K562 (cell line): ENCODE measurements around the gene RNF40. TPM values are rescaled to one million over a fixed set of nuclear protein-coding genes. Genes with fewer than 3 reads are reported as not detected.

Experiments
- ARHGAP35 ChIP-seq: fragments of 450-650 bp; IDR thresholded peaks from 2 replicates; pipeline ENCODE4 v1.6.1; 2018; ENCODE audit not compliant: partially characterized antibody
- ARID2 ChIP-seq: fragments of 450-650 bp; IDR thresholded peaks from 2 replicates; pipeline ENCODE4 v1.6.1; 2017; ENCODE audit warnings: antibody characterized with exemption, mild to moderate bottlenecking
- COPS2 ChIP-seq: fragments of 450-650 bp; conservative IDR thresholded peaks from 2 replicates; pipeline ENCODE4 v1.6.1; 2016; ENCODE audit warnings: mild to moderate bottlenecking, moderate library complexity
- NFRKB ChIP-seq: fragments of 450-650 bp; IDR thresholded peaks from 2 replicates; pipeline ENCODE4 v1.6.1; 2016; ENCODE audit warnings: low read depth
- NONO ChIP-seq, 2 experiments: fragments of 200-400 bp in 1 of 2; fragments of 450-650 bp in 1 of 2; formaldehyde crosslinking in 1 of 2; IDR thresholded peaks; 2 replicates each; pipeline ENCODE4 v1.6.1; 2017; ENCODE audit warnings: low read depth in 2 of 2, mild to moderate bottlenecking in 2 of 2, moderate library complexity in 2 of 2, low read length in 1 of 2
- RAD51 ChIP-seq: fragments of 450-650 bp; IDR thresholded peaks from 2 replicates; pipeline ENCODE4 v1.7.1; 2016; ENCODE audit warnings: low read depth, mild to moderate bottlenecking, borderline replicate concordance
- SMAD3 ChIP-seq: fragments of 450-650 bp; formaldehyde crosslinking; conservative IDR thresholded peaks from 2 replicates; pipeline ENCODE4 v1.4.0; 2020; ENCODE audit warnings: mild to moderate bottlenecking
- TCF3 ChIP-seq: sonication (generic); formaldehyde crosslinking; IDR thresholded peaks from 2 replicates; pipeline ENCODE4 v1.4.0; 2020; ENCODE audit warnings: mild to moderate bottlenecking, missing genetic modification reagents
- ZNF324 ChIP-seq: fragments of 250-450 bp; sonication (Bioruptor Pico); IDR thresholded peaks from 2 replicates; pipeline ENCODE4 v1.4.0; 2020; ENCODE audit warnings: mild to moderate bottlenecking
- polyA plus RNA-seq, 8 experiments: library from polyadenylated mRNA; depleted of rRNA in 4 of 8; stranded (reverse) in 5 of 8; unstranded in 3 of 8; fragments of >200 nt; fragmentation: Nextera tagmentation in 2 of 8; fragmentation: Illumina TruSeq in 1 of 8; extraction: Ambion mirVana in 2 of 8; extraction: Trizol in 1 of 8; gene quantifications; 2 replicates each; pipeline versions ENCODE4 v1.2.1 to v1.2.3, GENCODE V29; 2011 to 2014; ENCODE audit warnings: inconsistent platforms in 1 of 8, missing spikeins in 1 of 8
- total RNA-seq, 7 experiments: library from RNA; depleted of rRNA in 6 of 7; stranded (reverse); fragments of >200 nt in 6 of 7; fragmentation: Illumina TruSeq in 2 of 7; extraction: Trizol in 2 of 7; gene quantifications; 2 replicates each; pipeline versions ENCODE4 v1.2.1 to v1.2.3, GENCODE V29; 2011 to 2021; ENCODE audit warnings: low replicate concordance in 1 of 7
- TF ChIP-seq, protein P1 (sequence below): fragments of 450-650 bp; IDR thresholded peaks from 2 replicates; pipeline ENCODE4 v1.6.1; 2016; ENCODE audit warnings: missing biosample characterization, missing genetic modification characterization
- TF ChIP-seq, protein P2 (sequence below): fragments of 250-450 bp; sonication (Bioruptor Pico); IDR thresholded peaks from 2 replicates; pipeline ENCODE4 v1.8.0; 2022; ENCODE audit warnings: inconsistent platforms
- TF ChIP-seq, protein P3 (sequence below): sonication (generic); formaldehyde crosslinking; IDR thresholded peaks from 2 replicates; pipeline ENCODE4 v1.8.1; 2023; ENCODE audit warnings: missing genetic modification reagents, mild to moderate bottlenecking, borderline replicate concordance
- TF ChIP-seq, protein P4 (sequence below): fragments of 250-450 bp; sonication (Bioruptor Pico); IDR thresholded peaks from 2 replicates; pipeline ENCODE4 v1.5.0; 2020; ENCODE audit warnings: mild to moderate bottlenecking, borderline replicate concordance
- TF ChIP-seq, protein P5 (sequence below): sonication (generic); formaldehyde crosslinking; IDR thresholded peaks from 2 replicates; pipeline ENCODE4 v1.8.1; 2023; ENCODE audit warnings: mild to moderate bottlenecking, missing genetic modification reagents

The RNF40 gene
- total and polyA plus RNA-seq, 9 of the 15 experiments (the other 6 are each of a cell fraction or from before 2014, with no cell fraction given): 6.2 to 129 (median 81.5) TPM

DNA sequence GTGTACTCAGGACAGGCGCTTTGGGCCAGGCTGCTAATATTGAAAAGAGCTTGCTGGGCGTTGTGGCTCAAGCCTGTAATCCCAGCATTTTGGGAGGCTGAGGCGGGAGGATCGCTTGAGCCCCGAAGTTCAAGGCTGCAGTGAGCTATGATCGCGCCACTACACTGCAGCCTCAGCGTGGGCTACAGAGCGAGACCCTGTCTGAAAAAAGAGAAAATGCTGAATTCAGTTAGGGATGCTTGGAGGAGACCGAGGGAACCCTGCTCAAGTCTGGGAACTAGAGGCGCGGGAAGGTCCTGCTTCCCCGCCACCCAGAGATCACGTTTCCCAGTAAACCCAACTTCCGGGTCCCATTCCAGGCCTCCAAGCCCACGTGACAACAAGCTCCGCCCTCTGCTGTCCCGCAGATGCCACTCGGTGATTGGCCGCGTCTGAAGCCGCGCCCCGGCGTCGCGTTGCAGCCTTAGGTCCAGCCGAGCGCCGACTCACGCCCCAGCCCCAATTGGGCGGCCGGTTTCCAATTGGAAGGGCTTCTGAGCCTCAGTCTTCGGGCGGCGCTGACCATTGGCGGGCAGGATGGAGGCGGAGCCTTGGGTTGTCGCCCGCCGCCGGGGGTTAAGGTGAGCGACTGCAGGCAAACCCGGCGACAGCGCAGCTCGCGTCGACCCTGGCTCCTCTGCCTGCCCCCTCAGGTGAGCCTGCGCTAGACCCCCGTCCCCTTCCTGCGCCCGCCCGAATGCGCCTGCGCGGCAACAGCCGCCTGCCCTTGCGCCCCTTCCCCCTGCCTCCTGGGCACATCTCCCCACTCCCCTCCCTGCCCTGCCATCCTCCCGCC lies 14.1 kb upstream of the RNF40 start, which contains the start of gene PHKG2 (continued):
- TF ChIP-seq RAD51 (peak; percentile 97), ARHGAP35 (no peak), SMAD3 (CRISPR knock-in tag) (0 out of 2 replicates have a peak, but pooled peaks have one; percentile 51), ARID2 (no peak), TCF3 (CRISPR knock-in tag) (no peak), NFRKB (no peak; the same call in 1 of the 2 replicates), NONO (IDR thresholded peaks at IDR 0.05; ENCODE audit: low read depth in 2 of 2, low read length in 1 of 2) (0 out of 4 replicates have a peak, but pooled peaks of 1 of the 2 experiments have one; percentile 37), ZNF324 (no peak), COPS2 (no peak)
- TF ChIP-seq, protein P1, sequence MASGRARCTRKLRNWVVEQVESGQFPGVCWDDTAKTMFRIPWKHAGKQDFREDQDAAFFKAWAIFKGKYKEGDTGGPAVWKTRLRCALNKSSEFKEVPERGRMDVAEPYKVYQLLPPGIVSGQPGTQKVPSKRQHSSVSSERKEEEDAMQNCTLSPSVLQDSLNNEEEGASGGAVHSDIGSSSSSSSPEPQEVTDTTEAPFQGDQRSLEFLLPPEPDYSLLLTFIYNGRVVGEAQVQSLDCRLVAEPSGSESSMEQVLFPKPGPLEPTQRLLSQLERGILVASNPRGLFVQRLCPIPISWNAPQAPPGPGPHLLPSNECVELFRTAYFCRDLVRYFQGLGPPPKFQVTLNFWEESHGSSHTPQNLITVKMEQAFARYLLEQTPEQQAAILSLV: no peak
- TF ChIP-seq, protein P2, sequence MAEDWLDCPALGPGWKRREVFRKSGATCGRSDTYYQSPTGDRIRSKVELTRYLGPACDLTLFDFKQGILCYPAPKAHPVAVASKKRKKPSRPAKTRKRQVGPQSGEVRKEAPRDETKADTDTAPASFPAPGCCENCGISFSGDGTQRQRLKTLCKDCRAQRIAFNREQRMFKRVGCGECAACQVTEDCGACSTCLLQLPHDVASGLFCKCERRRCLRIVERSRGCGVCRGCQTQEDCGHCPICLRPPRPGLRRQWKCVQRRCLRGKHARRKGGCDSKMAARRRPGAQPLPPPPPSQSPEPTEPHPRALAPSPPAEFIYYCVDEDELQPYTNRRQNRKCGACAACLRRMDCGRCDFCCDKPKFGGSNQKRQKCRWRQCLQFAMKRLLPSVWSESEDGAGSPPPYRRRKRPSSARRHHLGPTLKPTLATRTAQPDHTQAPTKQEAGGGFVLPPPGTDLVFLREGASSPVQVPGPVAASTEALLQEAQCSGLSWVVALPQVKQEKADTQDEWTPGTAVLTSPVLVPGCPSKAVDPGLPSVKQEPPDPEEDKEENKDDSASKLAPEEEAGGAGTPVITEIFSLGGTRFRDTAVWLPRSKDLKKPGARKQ (CRISPR knock-in tag): no peak
- TF ChIP-seq, protein P3, sequence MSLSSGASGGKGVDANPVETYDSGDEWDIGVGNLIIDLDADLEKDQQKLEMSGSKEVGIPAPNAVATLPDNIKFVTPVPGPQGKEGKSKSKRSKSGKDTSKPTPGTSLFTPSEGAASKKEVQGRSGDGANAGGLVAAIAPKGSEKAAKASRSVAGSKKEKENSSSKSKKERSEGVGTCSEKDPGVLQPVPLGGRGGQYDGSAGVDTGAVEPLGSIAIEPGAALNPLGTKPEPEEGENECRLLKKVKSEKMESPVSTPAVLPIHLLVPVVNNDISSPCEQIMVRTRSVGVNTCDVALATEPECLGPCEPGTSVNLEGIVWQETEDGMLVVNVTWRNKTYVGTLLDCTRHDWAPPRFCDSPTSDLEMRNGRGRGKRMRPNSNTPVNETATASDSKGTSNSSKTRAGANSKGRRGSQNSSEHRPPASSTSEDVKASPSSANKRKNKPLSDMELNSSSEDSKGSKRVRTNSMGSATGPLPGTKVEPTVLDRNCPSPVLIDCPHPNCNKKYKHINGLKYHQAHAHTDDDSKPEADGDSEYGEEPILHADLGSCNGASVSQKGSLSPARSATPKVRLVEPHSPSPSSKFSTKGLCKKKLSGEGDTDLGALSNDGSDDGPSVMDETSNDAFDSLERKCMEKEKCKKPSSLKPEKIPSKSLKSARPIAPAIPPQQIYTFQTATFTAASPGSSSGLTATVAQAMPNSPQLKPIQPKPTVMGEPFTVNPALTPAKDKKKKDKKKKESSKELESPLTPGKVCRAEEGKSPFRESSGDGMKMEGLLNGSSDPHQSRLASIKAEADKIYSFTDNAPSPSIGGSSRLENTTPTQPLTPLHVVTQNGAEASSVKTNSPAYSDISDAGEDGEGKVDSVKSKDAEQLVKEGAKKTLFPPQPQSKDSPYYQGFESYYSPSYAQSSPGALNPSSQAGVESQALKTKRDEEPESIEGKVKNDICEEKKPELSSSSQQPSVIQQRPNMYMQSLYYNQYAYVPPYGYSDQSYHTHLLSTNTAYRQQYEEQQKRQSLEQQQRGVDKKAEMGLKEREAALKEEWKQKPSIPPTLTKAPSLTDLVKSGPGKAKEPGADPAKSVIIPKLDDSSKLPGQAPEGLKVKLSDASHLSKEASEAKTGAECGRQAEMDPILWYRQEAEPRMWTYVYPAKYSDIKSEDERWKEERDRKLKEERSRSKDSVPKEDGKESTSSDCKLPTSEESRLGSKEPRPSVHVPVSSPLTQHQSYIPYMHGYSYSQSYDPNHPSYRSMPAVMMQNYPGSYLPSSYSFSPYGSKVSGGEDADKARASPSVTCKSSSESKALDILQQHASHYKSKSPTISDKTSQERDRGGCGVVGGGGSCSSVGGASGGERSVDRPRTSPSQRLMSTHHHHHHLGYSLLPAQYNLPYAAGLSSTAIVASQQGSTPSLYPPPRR (CRISPR knock-in tag): no peak
- TF ChIP-seq, protein P4, sequence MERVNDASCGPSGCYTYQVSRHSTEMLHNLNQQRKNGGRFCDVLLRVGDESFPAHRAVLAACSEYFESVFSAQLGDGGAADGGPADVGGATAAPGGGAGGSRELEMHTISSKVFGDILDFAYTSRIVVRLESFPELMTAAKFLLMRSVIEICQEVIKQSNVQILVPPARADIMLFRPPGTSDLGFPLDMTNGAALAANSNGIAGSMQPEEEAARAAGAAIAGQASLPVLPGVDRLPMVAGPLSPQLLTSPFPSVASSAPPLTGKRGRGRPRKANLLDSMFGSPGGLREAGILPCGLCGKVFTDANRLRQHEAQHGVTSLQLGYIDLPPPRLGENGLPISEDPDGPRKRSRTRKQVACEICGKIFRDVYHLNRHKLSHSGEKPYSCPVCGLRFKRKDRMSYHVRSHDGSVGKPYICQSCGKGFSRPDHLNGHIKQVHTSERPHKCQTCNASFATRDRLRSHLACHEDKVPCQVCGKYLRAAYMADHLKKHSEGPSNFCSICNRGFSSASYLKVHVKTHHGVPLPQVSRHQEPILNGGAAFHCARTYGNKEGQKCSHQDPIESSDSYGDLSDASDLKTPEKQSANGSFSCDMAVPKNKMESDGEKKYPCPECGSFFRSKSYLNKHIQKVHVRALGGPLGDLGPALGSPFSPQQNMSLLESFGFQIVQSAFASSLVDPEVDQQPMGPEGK (CRISPR knock-in tag): no peak
- TF ChIP-seq, protein P5, sequence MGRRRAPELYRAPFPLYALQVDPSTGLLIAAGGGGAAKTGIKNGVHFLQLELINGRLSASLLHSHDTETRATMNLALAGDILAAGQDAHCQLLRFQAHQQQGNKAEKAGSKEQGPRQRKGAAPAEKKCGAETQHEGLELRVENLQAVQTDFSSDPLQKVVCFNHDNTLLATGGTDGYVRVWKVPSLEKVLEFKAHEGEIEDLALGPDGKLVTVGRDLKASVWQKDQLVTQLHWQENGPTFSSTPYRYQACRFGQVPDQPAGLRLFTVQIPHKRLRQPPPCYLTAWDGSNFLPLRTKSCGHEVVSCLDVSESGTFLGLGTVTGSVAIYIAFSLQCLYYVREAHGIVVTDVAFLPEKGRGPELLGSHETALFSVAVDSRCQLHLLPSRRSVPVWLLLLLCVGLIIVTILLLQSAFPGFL (CRISPR knock-in tag): no peak
